Esophagus muscularis mucosa (tissue), 4 donors: ENCODE measurements around the gene LSM2. TPM values are rescaled to one million over a fixed set of nuclear protein-coding genes. Genes with fewer than 3 reads are reported as not detected.
"Not testable (repeated sequence)": the region's sequence is repeated elsewhere in the genome, so short reads cannot be mapped to it uniquely, and the experiment has no call there.

Source experiments
- DNase-seq: peaks from one replicate; pipeline ENCODE4 v3.0.0-alpha.2; 2017; ENCODE audit errors: extremely low spot score
- H3K27ac ChIP-seq, 4 donors: fragments of 200-600 bp; sonication (generic); replicated peaks in 1 of 4; 1 replicate in 3 of 4; 2 replicates in 1 of 4; pipeline ENCODE4 v1.5.1; 2016 to 2019; ENCODE audit warnings: mild to moderate bottlenecking in 1 of 4
- H3K27me3 ChIP-seq, 4 donors: fragments of 200-600 bp; sonication (generic); one replicate each; pipeline versions ENCODE4 v1.5.1 to v1.6.0; 2016 to 2019
- H3K36me3 ChIP-seq, 4 donors: fragments of 200-600 bp; sonication (generic); one replicate each; pipeline ENCODE4 v1.5.1; 2016 to 2019
- H3K4me1 ChIP-seq, 4 donors: fragments of 200-600 bp; sonication (generic); one replicate each; pipeline ENCODE4 v1.5.1; 2016 to 2019
- H3K4me3 ChIP-seq, 4 donors: fragments of 200-600 bp; sonication (generic); 1 replicate in 2 of 4; 2 replicates in 2 of 4; pipeline ENCODE4 v1.5.1; 2016 to 2019; ENCODE audit warnings: mild to moderate bottlenecking in 4 of 4, moderate library complexity in 1 of 4
- H3K9me3 ChIP-seq, 4 donors: fragments of 200-600 bp; sonication (generic); 1 replicate in 3 of 4; 2 replicates in 1 of 4; pipeline ENCODE4 v1.5.1; 2016 to 2019
- EP300 ChIP-seq: sonication (generic); formaldehyde crosslinking; IDR thresholded peaks from one replicate; pipeline ENCODE4 v1.6.1; 2017; ENCODE audit warnings: antibody characterized with exemption
- POLR2A ChIP-seq: fragments of 450-650 bp; IDR thresholded peaks from one replicate; pipeline ENCODE4 v1.6.1; 2017; ENCODE audit warnings: antibody characterized with exemption, moderate library complexity, mild to moderate bottlenecking, low read depth
- POLR2AphosphoS5 ChIP-seq, 2 donors: sonication (generic); formaldehyde crosslinking; IDR thresholded peaks; one replicate each; pipeline ENCODE4 v1.6.1; 2017; ENCODE audit warnings: antibody characterized with exemption in 2 of 2
- WGBS: methylation state at CpG from one replicate; pipeline ENCODE4 v1.1.5; 2018; 5-methylcytosine and 5-hydroxymethylcytosine counted together
- intact Hi-C: fragments of 100-400 bp; cut with DNase I; formaldehyde crosslinking; loops from one replicate; pipeline ENCODE4 v1.15.1; 2023
- total RNA-seq, 4 donors: library from RNA; depleted of rRNA; stranded (reverse); fragments of >200 nt; gene quantifications; one replicate each; pipeline versions ENCODE4 v1.1.0 to v1.2.1, GENCODE V29; 2016
- TF ChIP-seq, protein P1 (sequence below), 3 experiments: fragments of 200-600 bp in 2 of 3; fragments of 450-650 bp in 1 of 3; sonication (generic) in 2 of 3; IDR thresholded peaks; one replicate each; pipeline ENCODE4 v1.5.1; 2017 to 2019; ENCODE audit warnings: antibody characterized with exemption in 3 of 3, mild to moderate bottlenecking in 2 of 3, moderate library complexity in 1 of 3

The LSM2 gene
- total RNA-seq, 4 donors from 2014 or later: 24.2 to 41.5 (median 32.9) TPM

DNA sequence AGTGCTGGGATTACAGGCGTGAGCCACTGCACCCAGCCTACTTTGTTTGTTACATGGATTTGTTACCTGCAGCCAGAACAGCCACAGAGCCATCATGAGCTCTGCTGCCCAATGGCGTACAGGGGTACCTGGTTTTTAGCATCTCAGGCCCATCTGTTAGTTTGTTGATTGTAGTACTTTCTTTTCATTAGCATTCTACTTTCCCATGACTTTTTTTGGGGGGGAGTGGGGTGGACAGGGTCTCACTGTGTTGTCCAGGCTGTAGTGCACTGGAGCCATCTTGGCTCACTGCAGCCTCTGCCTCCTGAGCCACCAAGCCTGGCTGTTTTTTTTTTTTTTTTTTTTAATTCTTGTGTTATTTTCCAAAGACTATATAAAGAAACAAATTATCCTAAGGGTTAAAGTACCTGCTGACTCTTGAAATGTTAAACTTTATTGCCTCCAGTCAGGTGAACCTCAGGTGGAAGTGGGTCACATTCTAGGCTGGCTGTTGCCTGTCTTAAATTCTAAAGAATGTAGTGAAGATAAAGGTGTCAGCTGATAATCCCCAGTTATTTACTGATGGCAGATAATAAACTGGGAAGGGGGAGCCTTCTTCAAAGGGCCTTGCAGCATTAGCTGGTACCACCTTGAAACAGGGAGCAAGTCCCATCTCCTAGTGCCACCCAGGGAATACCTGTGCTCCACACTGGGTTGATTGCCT is 40.7 kb upstream of the LSM2 start:
- intact Hi-C loops: no loop called here
- TF ChIP-seq POLR2AphosphoS5 (IDR thresholded peaks at IDR 0.05): no peak
- peaks cover 0 to 6% (median 0%) of the 10 kb centered on the region in 4 donors for H3K36me3 ChIP-seq
- H3K27me3 ChIP-seq: no peaks in the 10 kb centered on the region
- H3K9me3 ChIP-seq: no peaks in the 10 kb centered on the region
- WGBS: 90% methylated on average over 2 of the region's 2 CpGs
- H3K27ac ChIP-seq: no peak overlapping the region
- DNase-seq: no peak
- no peaks in the 10 kb centered on the region for H3K4me1 ChIP-seq
- no peak overlapping the region for H3K4me3 ChIP-seq

DNA sequence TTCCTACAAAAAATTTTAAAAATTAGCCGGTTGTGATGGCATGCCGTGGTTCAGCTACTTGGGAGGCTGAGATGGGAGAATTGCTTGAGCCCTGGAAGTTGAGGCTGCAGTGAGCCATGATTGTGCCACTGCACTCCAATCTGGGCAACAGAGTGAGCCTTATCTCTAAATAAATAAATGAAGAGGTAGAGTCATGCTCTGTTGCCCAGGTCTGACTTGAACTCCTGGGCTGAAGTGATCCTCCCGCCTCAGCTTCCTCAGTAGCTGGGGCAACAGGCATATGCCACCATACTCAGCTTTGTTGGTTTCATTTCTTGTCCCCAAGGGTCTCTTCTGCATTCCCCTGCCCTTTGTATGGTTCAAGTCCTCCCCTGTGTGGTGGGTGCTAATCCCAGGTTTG is 37.7 kb upstream of the LSM2 start:
- DNase-seq: no peak
- 87% methylated on average over 3 of the region's 3 CpGs for WGBS
- Histone ChIP-seq H3K9me3 (no peaks in the 10 kb centered on the region), H3K27ac (no peak overlapping the region), H3K36me3 (peaks cover 12 to 34% (median 16%) of the 10 kb centered on the region in 4 donors), H3K4me3 (no peak overlapping the region), H3K27me3 (no peaks in the 10 kb centered on the region), H3K4me1 (no peaks in the 10 kb centered on the region)
- TF ChIP-seq POLR2A: no peak
- no peak for TF ChIP-seq POLR2AphosphoS5 (IDR thresholded peaks at IDR 0.05)
- TF ChIP-seq, protein P1, sequence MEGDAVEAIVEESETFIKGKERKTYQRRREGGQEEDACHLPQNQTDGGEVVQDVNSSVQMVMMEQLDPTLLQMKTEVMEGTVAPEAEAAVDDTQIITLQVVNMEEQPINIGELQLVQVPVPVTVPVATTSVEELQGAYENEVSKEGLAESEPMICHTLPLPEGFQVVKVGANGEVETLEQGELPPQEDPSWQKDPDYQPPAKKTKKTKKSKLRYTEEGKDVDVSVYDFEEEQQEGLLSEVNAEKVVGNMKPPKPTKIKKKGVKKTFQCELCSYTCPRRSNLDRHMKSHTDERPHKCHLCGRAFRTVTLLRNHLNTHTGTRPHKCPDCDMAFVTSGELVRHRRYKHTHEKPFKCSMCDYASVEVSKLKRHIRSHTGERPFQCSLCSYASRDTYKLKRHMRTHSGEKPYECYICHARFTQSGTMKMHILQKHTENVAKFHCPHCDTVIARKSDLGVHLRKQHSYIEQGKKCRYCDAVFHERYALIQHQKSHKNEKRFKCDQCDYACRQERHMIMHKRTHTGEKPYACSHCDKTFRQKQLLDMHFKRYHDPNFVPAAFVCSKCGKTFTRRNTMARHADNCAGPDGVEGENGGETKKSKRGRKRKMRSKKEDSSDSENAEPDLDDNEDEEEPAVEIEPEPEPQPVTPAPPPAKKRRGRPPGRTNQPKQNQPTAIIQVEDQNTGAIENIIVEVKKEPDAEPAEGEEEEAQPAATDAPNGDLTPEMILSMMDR (IDR thresholded peaks at IDR 0.05): no peak
- no peak for TF ChIP-seq EP300
- intact Hi-C loops: no loop called here

DNA sequence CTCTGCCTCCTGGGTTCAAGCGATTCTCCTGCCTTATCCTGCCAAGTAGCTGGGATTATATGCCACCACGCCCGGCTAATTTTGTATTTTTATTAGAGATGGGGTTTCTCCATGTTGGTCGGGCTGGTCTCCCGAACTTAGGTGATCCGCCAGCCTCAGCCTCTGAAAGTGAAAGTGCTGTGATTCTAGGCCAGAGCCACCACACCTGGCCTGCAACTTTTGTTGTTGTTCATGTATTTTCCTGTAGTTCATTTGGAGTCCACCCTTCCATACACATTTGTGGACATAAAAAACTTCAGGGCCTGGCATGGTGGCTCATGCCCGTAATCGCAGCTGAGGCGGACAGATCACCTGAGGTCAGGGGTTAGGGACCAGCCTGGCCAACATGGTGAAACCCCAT is 35.3 kb upstream of the LSM2 start:
- no peak for DNase-seq
- intact Hi-C loops: no loop called here
- H3K9me3 ChIP-seq: no peaks in the 10 kb centered on the region
- no peak overlapping the region for H3K27ac ChIP-seq
- TF ChIP-seq POLR2A (no peak), POLR2AphosphoS5 (IDR thresholded peaks at IDR 0.05) (no peak), EP300 (no peak)
- TF ChIP-seq, protein P1 (IDR thresholded peaks at IDR 0.05): no peak
- no peak overlapping the region for H3K4me3 ChIP-seq
- H3K27me3 ChIP-seq: no peaks in the 10 kb centered on the region
- 93% methylated on average over 9 of the region's 9 CpGs for WGBS
- H3K4me1 ChIP-seq: peaks cover 17 to 21% (median 21%) of the 10 kb centered on the region in 4 donors
- H3K36me3 ChIP-seq: peaks cover 36 to 58% (median 40%) of the 10 kb centered on the region in 4 donors

DNA sequence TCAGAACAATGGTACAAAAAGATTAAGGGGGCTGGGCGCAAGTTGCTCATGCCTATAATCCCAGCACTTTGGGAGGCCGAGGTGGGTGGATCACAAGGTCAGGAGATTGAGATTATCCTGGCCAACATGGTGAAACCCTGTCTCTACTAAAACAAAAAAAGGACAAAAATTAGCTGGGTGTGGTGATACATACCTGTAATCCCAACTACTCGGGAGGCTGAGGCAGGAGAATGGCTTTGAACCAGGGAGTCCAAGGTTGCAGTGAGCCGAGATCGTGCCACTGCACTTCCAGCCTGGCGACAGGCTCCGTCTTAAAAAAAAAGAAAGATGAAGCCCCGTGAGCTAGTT is 33.0 kb upstream of the LSM2 start:
- H3K4me3 ChIP-seq, H3K9me3 ChIP-seq, H3K27me3 ChIP-seq, DNase-seq, H3K27ac ChIP-seq, intact Hi-C loops: not testable (repeated sequence)
- Histone ChIP-seq H3K36me3 (peaks cover 36 to 61% (median 45%) of the 10 kb centered on the region in 4 donors), H3K4me1 (peaks cover 33 to 40% (median 39%) of the 10 kb centered on the region in 4 donors)
- 80% methylated on average over 8 of the region's 8 CpGs for WGBS

DNA sequence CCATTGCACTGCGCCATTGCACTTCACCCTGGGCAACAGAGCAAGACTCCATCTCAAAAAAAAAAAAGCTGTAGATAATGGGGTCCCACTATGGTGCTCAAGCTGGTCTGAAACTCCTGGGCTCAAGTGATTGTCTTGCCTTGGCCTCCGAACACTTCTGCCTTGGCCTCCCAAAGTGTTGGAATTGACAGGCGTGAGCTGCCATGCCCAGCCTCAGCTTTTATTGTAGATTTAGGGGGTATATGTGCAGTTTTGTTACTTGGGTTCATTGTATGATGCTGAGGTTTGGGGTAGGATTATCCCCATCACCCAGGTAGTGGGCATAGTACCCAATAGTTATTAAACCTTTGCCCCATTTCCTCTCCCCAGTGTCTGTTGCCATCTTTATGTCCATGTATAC is 32.2 kb upstream of the LSM2 start:
- Histone ChIP-seq H3K27me3 (no peaks in the 10 kb centered on the region), H3K27ac (no peak overlapping the region), H3K4me3 (no peak overlapping the region), H3K4me1 (peaks cover 37 to 43% (median 43%) of the 10 kb centered on the region in 4 donors), H3K9me3 (no peaks in the 10 kb centered on the region), H3K36me3 (peaks cover 36 to 61% (median 45%) of the 10 kb centered on the region in 4 donors)
- no peak for DNase-seq
- intact Hi-C loops: no loop called here
- TF ChIP-seq, protein P1 (IDR thresholded peaks at IDR 0.05): no peak
- TF ChIP-seq EP300 (no peak), POLR2A (no peak), POLR2AphosphoS5 (IDR thresholded peaks at IDR 0.05) (no peak)
- 94% methylated on average over 3 of the region's 3 CpGs for WGBS

DNA sequence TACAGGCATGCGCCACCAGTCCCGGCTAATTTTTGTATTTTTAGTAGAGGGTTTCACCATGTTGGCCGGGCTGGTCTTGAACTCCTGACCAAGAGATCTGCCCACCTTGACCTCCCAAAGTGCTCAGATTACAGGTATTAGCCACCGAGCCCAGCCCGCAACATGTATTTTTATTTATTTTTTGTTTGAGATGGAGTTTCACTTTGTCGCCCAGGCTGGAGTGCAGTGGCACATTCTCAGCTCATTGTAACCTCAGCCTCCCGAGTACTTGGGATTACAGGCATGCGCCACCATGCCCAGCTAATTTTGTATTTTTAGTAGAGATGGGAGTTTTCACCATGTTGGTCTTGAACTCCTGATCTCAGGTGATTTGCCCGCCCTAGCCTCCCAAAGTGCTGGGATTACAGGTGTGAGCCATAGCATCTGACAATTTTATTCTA is 31.4 kb upstream of the LSM2 start:
- peaks cover 36 to 61% (median 45%) of the 10 kb centered on the region in 4 donors for H3K36me3 ChIP-seq
- H3K4me3 ChIP-seq, DNase-seq, intact Hi-C loops, H3K27me3 ChIP-seq, H3K9me3 ChIP-seq: not testable (repeated sequence)
- peak overlapping the region in 1 of 4 donors; percentile 94 for H3K27ac ChIP-seq
- H3K4me1 ChIP-seq: peaks cover 45 to 51% (median 50%) of the 10 kb centered on the region in 4 donors
- WGBS: 92% methylated on average over 9 of the region's 9 CpGs
